ENCODE results near the gene CYP21A2. TPM values are rescaled to one million over a fixed set of nuclear protein-coding genes. Genes with fewer than 3 reads are reported as not detected.
"Not testable (repeated sequence)": the region's sequence is repeated elsewhere in the genome, so short reads cannot be mapped to it uniquely, and the experiment has no call there.

Gene CYP21A2
- total and polyA plus RNA-seq, 2 donors from 2014 or later = 3.2 to 8.2 TPM

DNA sequence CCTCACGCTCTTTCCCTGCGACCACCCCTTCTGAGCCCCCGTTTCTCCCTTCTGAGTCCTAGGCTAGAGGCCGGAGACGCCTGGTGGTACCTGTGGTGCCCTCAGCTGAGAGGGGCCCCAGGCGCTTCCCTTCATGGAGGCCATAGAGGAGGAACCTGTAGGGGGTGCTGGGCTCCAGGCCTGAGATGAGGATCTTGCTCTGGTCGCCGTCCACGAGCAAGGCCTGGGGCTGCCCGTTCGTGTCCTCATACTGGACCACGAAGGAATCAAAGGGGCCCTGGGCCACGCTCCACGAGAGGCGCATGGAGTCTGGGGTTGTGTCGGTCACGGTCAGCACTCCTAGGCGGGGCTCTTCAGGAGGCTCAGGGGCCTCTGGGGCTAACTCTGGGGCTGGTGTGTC, 6.7 kb downstream of the CYP21A2 start:
- H3K4me1 ChIP-seq (ENCODE audit: control insufficient read depth in 2 of 3, insufficient read depth in 2 of 3, low read depth in 1 of 3, low read length in 3 of 3); DNase-seq; H3K27me3 ChIP-seq (ENCODE audit: control insufficient read depth, insufficient read depth, low read length); intact Hi-C loops (cut with DNase I); H3K9ac ChIP-seq (ENCODE audit: low read length in 3 of 3); H3K27ac ChIP-seq (ENCODE audit: low read depth in 2 of 2, low read length in 2 of 2); H3K4me3 ChIP-seq (ENCODE audit: low read length in 3 of 3); H3K9me3 ChIP-seq (ENCODE audit: control insufficient read depth in 2 of 3, insufficient read depth in 1 of 3, low read length in 3 of 3); FAIRE-seq; H3K36me3 ChIP-seq (ENCODE audit: control insufficient read depth in 2 of 3, insufficient read depth in 3 of 3, low read length in 3 of 3): not testable (repeated sequence)

DNA sequence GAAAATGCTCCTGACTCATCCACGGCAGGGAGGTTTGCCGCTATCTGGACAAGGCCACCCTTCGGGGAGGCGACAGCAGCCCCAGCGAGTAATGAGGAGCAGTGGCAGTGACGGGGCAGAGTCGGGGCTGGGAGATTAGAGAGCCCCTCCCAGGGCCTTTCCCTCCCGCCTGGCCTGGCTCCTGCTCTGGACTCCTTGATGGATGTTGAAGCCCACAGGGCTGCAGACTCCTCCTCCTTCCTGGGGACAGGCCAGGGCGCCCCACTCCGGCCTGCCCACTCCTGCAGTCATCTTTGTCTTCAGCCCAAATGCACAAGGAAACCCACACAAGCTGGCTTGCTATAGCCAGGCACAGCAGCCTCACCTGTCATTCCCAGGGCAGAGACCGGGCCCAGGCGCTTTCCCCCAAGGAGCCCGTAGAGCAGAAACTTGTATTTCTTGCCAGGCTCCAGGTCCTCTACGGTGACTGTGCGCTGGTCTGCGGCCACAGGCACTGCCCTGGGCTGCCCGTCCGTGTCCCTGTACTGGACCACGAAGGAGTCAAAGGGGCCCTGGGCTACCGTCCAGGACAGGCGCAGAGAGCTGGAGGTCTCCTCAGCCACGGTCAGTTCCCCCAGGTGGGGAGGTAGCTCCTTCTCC, 7.7 kb downstream of the CYP21A2 start:
- Histone ChIP-seq H3K4me1 (ENCODE audit: control insufficient read depth in 2 of 3, insufficient read depth in 2 of 3, low read depth in 1 of 3, low read length in 3 of 3) (peaks cover 0 to 3% (median 0%) of the 10 kb centered on the region in 3 donors), H3K4me3 (ENCODE audit: low read length in 3 of 3) (no peak overlapping the region), H3K27ac (ENCODE audit: low read depth in 2 of 2, low read length in 2 of 2) (no peak overlapping the region), H3K36me3 (ENCODE audit: control insufficient read depth in 2 of 3, insufficient read depth in 3 of 3, low read length in 3 of 3) (no peaks in the 10 kb centered on the region), H3K27me3 (ENCODE audit: control insufficient read depth, insufficient read depth, low read length) (no peaks in the 10 kb centered on the region), H3K9ac (ENCODE audit: low read length in 3 of 3) (no peak overlapping the region), H3K9me3 (ENCODE audit: control insufficient read depth in 2 of 3, insufficient read depth in 1 of 3, low read length in 3 of 3) (no peaks in the 10 kb centered on the region)
- TF ChIP-seq, protein P1, sequence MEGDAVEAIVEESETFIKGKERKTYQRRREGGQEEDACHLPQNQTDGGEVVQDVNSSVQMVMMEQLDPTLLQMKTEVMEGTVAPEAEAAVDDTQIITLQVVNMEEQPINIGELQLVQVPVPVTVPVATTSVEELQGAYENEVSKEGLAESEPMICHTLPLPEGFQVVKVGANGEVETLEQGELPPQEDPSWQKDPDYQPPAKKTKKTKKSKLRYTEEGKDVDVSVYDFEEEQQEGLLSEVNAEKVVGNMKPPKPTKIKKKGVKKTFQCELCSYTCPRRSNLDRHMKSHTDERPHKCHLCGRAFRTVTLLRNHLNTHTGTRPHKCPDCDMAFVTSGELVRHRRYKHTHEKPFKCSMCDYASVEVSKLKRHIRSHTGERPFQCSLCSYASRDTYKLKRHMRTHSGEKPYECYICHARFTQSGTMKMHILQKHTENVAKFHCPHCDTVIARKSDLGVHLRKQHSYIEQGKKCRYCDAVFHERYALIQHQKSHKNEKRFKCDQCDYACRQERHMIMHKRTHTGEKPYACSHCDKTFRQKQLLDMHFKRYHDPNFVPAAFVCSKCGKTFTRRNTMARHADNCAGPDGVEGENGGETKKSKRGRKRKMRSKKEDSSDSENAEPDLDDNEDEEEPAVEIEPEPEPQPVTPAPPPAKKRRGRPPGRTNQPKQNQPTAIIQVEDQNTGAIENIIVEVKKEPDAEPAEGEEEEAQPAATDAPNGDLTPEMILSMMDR (IDR thresholded peaks at IDR 0.05; ENCODE audit: borderline replicate concordance, extremely low read depth, insufficient read depth) = no peak
- FAIRE-seq = no peak
- DNase-seq = peak in 2 of 5 donors; percentile 36 to 53
- intact Hi-C loops (cut with DNase I) = no loop called here

DNA sequence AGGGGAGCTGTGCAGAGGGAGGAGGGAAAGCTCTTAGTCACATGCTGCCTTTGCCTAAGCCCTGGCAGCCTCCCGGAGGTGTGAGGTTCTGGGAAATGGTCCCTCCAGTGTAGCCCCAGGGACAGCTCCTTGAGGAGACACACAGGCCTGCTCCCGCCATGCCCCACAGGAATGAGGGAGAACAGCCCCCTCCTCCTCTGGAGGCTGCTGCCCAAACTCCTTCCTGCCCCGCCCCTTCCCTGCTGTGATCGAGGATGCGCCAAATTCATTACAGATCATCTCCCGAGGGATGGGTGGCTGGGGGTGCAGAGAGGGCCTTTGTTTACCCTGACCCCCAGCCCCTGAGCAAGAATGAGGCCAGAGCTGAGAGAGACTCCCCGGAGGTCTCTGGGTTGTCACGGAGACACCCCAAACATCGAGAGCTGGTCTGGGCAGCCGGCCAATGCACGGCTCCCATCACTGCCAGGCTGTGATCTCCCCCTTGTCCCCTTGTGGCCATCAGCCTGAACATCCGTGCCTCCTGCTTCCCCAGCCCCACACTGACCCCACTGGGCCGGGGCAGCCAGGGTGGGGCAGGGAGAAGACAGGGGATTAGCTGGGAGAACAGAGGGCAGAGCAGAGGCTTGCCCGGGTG, 8.4 kb downstream of the CYP21A2 start:
- no peak overlapping the region for H3K9ac ChIP-seq (ENCODE audit: low read length in 3 of 3)
- H3K9me3 ChIP-seq (ENCODE audit: control insufficient read depth in 2 of 3, insufficient read depth in 1 of 3, low read length in 3 of 3) = no peaks in the 10 kb centered on the region
- no peak overlapping the region for H3K4me3 ChIP-seq (ENCODE audit: low read length in 3 of 3)
- DNase-seq (peak in 2 of 5 donors; percentile 39 to 78), FAIRE-seq (no peak)
- H3K36me3 ChIP-seq (ENCODE audit: control insufficient read depth in 2 of 3, insufficient read depth in 3 of 3, low read length in 3 of 3) = no peaks in the 10 kb centered on the region
- no peaks in the 10 kb centered on the region for H3K27me3 ChIP-seq (ENCODE audit: control insufficient read depth, insufficient read depth, low read length)
- H3K27ac ChIP-seq (ENCODE audit: low read depth in 2 of 2, low read length in 2 of 2) = no peak overlapping the region
- peaks cover 0 to 3% (median 0%) of the 10 kb centered on the region in 3 donors for H3K4me1 ChIP-seq (ENCODE audit: control insufficient read depth in 2 of 3, insufficient read depth in 2 of 3, low read depth in 1 of 3, low read length in 3 of 3)
- TF ChIP-seq, protein P1 (IDR thresholded peaks at IDR 0.05; ENCODE audit: borderline replicate concordance, extremely low read depth, insufficient read depth) = no peak
- intact Hi-C loops (cut with DNase I) = no loop called here

DNA sequence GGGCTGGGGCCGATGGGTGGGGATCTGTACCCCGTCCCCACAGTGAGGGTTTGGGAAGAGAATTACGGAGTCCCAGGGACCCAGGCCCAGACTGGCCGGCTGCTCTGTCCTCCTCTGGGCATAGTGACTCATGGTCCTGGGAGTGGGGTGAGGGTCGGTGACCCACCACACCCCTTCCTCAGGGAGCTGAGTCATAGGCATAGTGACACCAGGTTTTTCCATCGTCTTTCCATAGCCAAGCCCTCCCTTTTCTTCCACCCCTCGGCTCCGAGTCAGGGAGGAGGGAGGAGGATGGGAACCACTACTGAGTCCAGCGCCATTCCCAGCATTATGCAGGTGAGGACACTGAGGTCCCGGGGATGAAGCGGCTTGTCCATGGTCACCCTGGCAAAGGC, 8.9 kb downstream of the CYP21A2 start:
- no peak overlapping the region for H3K9ac ChIP-seq (ENCODE audit: low read length in 3 of 3)

More for the DNA sequence above, 8.9 kb downstream of the CYP21A2 start:
- H3K4me3 ChIP-seq (ENCODE audit: low read length in 3 of 3) = no peak overlapping the region
- H3K27me3 ChIP-seq (ENCODE audit: control insufficient read depth, insufficient read depth, low read length) = no peaks in the 10 kb centered on the region
- DNase-seq = peak in 2 of 5 donors; percentile 36 to 77
- H3K4me1 ChIP-seq (ENCODE audit: control insufficient read depth in 2 of 3, insufficient read depth in 2 of 3, low read depth in 1 of 3, low read length in 3 of 3) = peaks cover 0 to 3% (median 0%) of the 10 kb centered on the region in 3 donors
- no peak overlapping the region for H3K27ac ChIP-seq (ENCODE audit: low read depth in 2 of 2, low read length in 2 of 2)
- no peaks in the 10 kb centered on the region for H3K36me3 ChIP-seq (ENCODE audit: control insufficient read depth in 2 of 3, insufficient read depth in 3 of 3, low read length in 3 of 3)
- intact Hi-C loops (cut with DNase I) = no loop called here
- TF ChIP-seq, protein P1 (IDR thresholded peaks at IDR 0.05; ENCODE audit: borderline replicate concordance, extremely low read depth, insufficient read depth) = no peak
- no peak for FAIRE-seq
- H3K9me3 ChIP-seq (ENCODE audit: control insufficient read depth in 2 of 3, insufficient read depth in 1 of 3, low read length in 3 of 3) = no peaks in the 10 kb centered on the region
